Measurements from ENCODE around the gene L3MBTL4.

The L3MBTL4 gene

GRCh38 chr18:5964596-5964995 is 450.1 kb downstream of the L3MBTL4 start:
- TF ChIP-seq CTCF (IDR thresholded peaks at IDR 0.05; ENCODE audit: insufficient read depth, low read depth, low read length, missing control alignments): no peak
- H3K4me3 ChIP-seq (ENCODE audit: low read depth, low read length): no peak overlapping the region
- no peak for DNase-seq (ENCODE audit: low read depth)

GRCh38 chr18:5964108-5964507 is 450.6 kb downstream of the L3MBTL4 start:
- no peak for TF ChIP-seq CTCF (IDR thresholded peaks at IDR 0.05; ENCODE audit: insufficient read depth, low read depth, low read length, missing control alignments)
- DNase-seq (ENCODE audit: low read depth): no peak
- H3K4me3 ChIP-seq (ENCODE audit: low read depth, low read length): no peak overlapping the region

GRCh38 chr18:5963267-5963666 is 451.4 kb downstream of the L3MBTL4 start:
- no peak for TF ChIP-seq CTCF (IDR thresholded peaks at IDR 0.05; ENCODE audit: insufficient read depth, low read depth, low read length, missing control alignments)
- no peak overlapping the region for H3K4me3 ChIP-seq (ENCODE audit: low read depth, low read length)

GRCh38 chr18:5962362-5962761 is 452.3 kb downstream of the L3MBTL4 start:
- DNase-seq (ENCODE audit: low read depth): no peak
- no peak overlapping the region for H3K4me3 ChIP-seq (ENCODE audit: low read depth, low read length)
- TF ChIP-seq CTCF (IDR thresholded peaks at IDR 0.05; ENCODE audit: insufficient read depth, low read depth, low read length, missing control alignments): no peak

More at GRCh38 chr18:5963267-5963666, 451.4 kb downstream of the L3MBTL4 start:
- DNase-seq (ENCODE audit: low read depth): no peak

- H3K4me3 ChIP-seq (ENCODE audit: low read depth, low read length): no peak overlapping the region
- TF ChIP-seq CTCF (IDR thresholded peaks at IDR 0.05; ENCODE audit: insufficient read depth, low read depth, low read length, missing control alignments): no peak
- no peak for DNase-seq (ENCODE audit: low read depth)
Measured at GRCh38 chr18:5961828-5962150, 452.9 kb downstream of the L3MBTL4 start.

GRCh38 chr18:5961097-5961827 is 453.4 kb downstream of the L3MBTL4 start:
- TF ChIP-seq CTCF (IDR thresholded peaks at IDR 0.05; ENCODE audit: insufficient read depth, low read depth, low read length, missing control alignments): no peak
- no peak for DNase-seq (ENCODE audit: low read depth)
- no peak overlapping the region for H3K4me3 ChIP-seq (ENCODE audit: low read depth, low read length)

GRCh38 chr18:5958822-5959221 is 455.9 kb downstream of the L3MBTL4 start:
- TF ChIP-seq CTCF (IDR thresholded peaks at IDR 0.05; ENCODE audit: insufficient read depth, low read depth, low read length, missing control alignments): no peak
- H3K4me3 ChIP-seq (ENCODE audit: low read depth, low read length): no peak overlapping the region
- no peak for DNase-seq (ENCODE audit: low read depth)

Data from GM12865 (cell line).